HUES48 (cell line): Measurements from ENCODE around the gene HLX.

Experiments
- H3K27ac ChIP-seq: one replicate; pipeline ENCODE4 v1.7.0; 2013; ENCODE audit warnings: low read depth, low read length, inconsistent platforms
- H3K27me3 ChIP-seq: 2 replicates; pipeline ENCODE4 v1.6.1; 2013; ENCODE audit warnings: mild to moderate bottlenecking, low read length; ENCODE audit not compliant: control insufficient read depth, insufficient read depth
- H3K36me3 ChIP-seq: 2 replicates; pipeline ENCODE4 v1.6.1; 2013; ENCODE audit warnings: low read length; ENCODE audit not compliant: control insufficient read depth, insufficient read depth
- H3K4me1 ChIP-seq: 2 replicates; pipeline ENCODE4 v1.6.1; 2013; ENCODE audit warnings: mild to moderate bottlenecking, low read length; ENCODE audit not compliant: control insufficient read depth, insufficient read depth
- H3K4me3 ChIP-seq: 2 replicates; pipeline ENCODE4 v1.5.1; 2013; ENCODE audit warnings: mild to moderate bottlenecking, low read depth, low read length
- H3K9ac ChIP-seq: 2 replicates; pipeline ENCODE4 v1.6.1; 2013; ENCODE audit warnings: mild to moderate bottlenecking, low read depth, low read length, moderate library complexity
- H3K9me3 ChIP-seq: 2 replicates; pipeline ENCODE4 v1.6.1; 2013; ENCODE audit warnings: low read length; ENCODE audit not compliant: control insufficient read depth, insufficient read depth

The HLX gene

GRCh38 chr1:220902916-220903315 lies 23.7 kb downstream of the HLX start:
- H3K36me3 ChIP-seq = no peaks in the 10 kb centered on the region
- H3K9ac ChIP-seq = no peak overlapping the region
- no peak overlapping the region for H3K27ac ChIP-seq
- H3K27me3 ChIP-seq = peaks cover 6% of the 10 kb centered on the region
- no peaks in the 10 kb centered on the region for H3K9me3 ChIP-seq
- H3K4me1 ChIP-seq = no peaks in the 10 kb centered on the region
- H3K4me3 ChIP-seq = no peak overlapping the region

GRCh38 chr1:220904876-220905275 lies 25.6 kb downstream of the HLX start:
- Histone ChIP-seq H3K27ac (no peak overlapping the region), H3K9me3 (no peaks in the 10 kb centered on the region), H3K9ac (no peak overlapping the region), H3K4me3 (no peak overlapping the region), H3K27me3 (peaks cover 4% of the 10 kb centered on the region; the same call in 1 of the 2 replicates), H3K4me1 (no peaks in the 10 kb centered on the region), H3K36me3 (no peaks in the 10 kb centered on the region)

- no peaks in the 10 kb centered on the region for H3K9me3 ChIP-seq
- H3K27ac ChIP-seq = no peak overlapping the region
- no peak overlapping the region for H3K9ac ChIP-seq
- H3K27me3 ChIP-seq = peaks cover under 1% of the 10 kb centered on the region; the same call in 1 of the 2 replicates
- H3K36me3 ChIP-seq = no peaks in the 10 kb centered on the region
- H3K4me1 ChIP-seq = no peaks in the 10 kb centered on the region
- no peak overlapping the region for H3K4me3 ChIP-seq
These were observed 26.7 kb downstream of the HLX start for GRCh38 chr1:220905650-220906560.

GRCh38 chr1:220906561-220907334 lies 27.5 kb downstream of the HLX start:
- Histone ChIP-seq H3K9ac (no peak overlapping the region), H3K27ac (no peak overlapping the region), H3K4me3 (no peak overlapping the region), H3K4me1 (no peaks in the 10 kb centered on the region), H3K27me3 (no peaks in the 10 kb centered on the region), H3K9me3 (no peaks in the 10 kb centered on the region), H3K36me3 (no peaks in the 10 kb centered on the region)

- Histone ChIP-seq H3K36me3 (no peaks in the 10 kb centered on the region), H3K4me3 (no peak overlapping the region), H3K27ac (no peak overlapping the region), H3K27me3 (no peaks in the 10 kb centered on the region), H3K9me3 (no peaks in the 10 kb centered on the region), H3K9ac (no peak overlapping the region), H3K4me1 (no peaks in the 10 kb centered on the region)
These were observed 29.5 kb downstream of the HLX start for GRCh38 chr1:220908757-220909156.

GRCh38 chr1:220910021-220910420 lies 30.8 kb downstream of the HLX start:
- no peak overlapping the region for H3K27ac ChIP-seq
- no peak overlapping the region for H3K9ac ChIP-seq
- H3K36me3 ChIP-seq = no peaks in the 10 kb centered on the region
- H3K9me3 ChIP-seq = no peaks in the 10 kb centered on the region
- H3K4me3 ChIP-seq = no peak overlapping the region
- H3K4me1 ChIP-seq = no peaks in the 10 kb centered on the region
- H3K27me3 ChIP-seq = no peaks in the 10 kb centered on the region

- no peak overlapping the region for H3K4me3 ChIP-seq
- H3K9ac ChIP-seq = no peak overlapping the region
- no peak overlapping the region for H3K27ac ChIP-seq
- H3K27me3 ChIP-seq = no peaks in the 10 kb centered on the region
- H3K36me3 ChIP-seq = no peaks in the 10 kb centered on the region
- no peaks in the 10 kb centered on the region for H3K4me1 ChIP-seq
- no peaks in the 10 kb centered on the region for H3K9me3 ChIP-seq
These were observed 35.3 kb downstream of the HLX start for GRCh38 chr1:220914283-220915116.

- Histone ChIP-seq H3K27ac (no peak overlapping the region), H3K27me3 (no peaks in the 10 kb centered on the region), H3K9ac (no peak overlapping the region), H3K36me3 (no peaks in the 10 kb centered on the region), H3K4me3 (no peak overlapping the region), H3K4me1 (no peaks in the 10 kb centered on the region), H3K9me3 (no peaks in the 10 kb centered on the region)
These were observed 35.8 kb downstream of the HLX start for GRCh38 chr1:220915117-220915440.

- Histone ChIP-seq H3K4me1 (no peaks in the 10 kb centered on the region), H3K27me3 (no peaks in the 10 kb centered on the region), H3K27ac (no peak overlapping the region)
These were observed 36.7 kb downstream of the HLX start for GRCh38 chr1:220915954-220916353.

GRCh38 chr1:220917101-220917500 lies 37.9 kb downstream of the HLX start:
- Histone ChIP-seq H3K4me3 (no peak overlapping the region), H3K36me3 (no peaks in the 10 kb centered on the region), H3K27ac (no peak overlapping the region), H3K9me3 (no peaks in the 10 kb centered on the region), H3K9ac (no peak overlapping the region), H3K27me3 (no peaks in the 10 kb centered on the region), H3K4me1 (peaks cover 5% of the 10 kb centered on the region)

More at GRCh38 chr1:220915954-220916353, 36.7 kb downstream of the HLX start:
- H3K9me3 ChIP-seq = no peaks in the 10 kb centered on the region
- H3K36me3 ChIP-seq = no peaks in the 10 kb centered on the region
- no peak overlapping the region for H3K4me3 ChIP-seq
- no peak overlapping the region for H3K9ac ChIP-seq
